ENCODE data around the gene PPP1CC. TPM values are rescaled to one million over a fixed set of nuclear protein-coding genes. Genes with fewer than 3 reads are reported as not detected.

PPP1CC gene
- total and polyA plus RNA-seq, 2 donors (not counting 3 experiments of a cell fraction or from before 2014, with no cell fraction given): 67.1 to 139 TPM

DNA sequence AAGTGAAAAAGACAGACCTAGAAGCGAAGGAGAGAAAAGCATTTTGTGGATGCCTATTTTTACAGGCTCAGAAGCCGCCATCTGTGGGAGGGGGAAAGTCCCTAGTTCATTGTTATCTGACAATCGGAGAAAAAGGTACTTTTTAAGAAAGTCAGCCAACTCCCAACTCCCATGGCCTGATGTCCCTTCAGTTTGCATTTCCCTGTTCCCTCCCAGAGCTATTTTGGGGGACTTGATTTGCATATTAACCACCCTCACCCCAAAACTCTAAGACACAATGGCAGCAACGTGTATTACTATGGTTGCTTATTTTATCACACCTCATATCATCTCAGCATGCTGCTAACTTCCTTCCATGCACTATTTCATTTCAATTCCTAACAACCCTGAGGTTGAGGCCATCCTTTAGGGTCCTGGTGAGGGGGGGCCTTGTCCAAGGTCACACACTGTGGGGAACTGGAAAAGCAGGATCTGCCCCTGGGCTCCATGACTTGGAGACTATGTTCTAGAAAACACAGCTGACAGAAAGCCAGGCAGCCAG is 72.5 kb downstream of the PPP1CC start:
- Histone ChIP-seq H3K9me3 (replicated peaks; ENCODE audit: control insufficient read depth, insufficient read depth, low read length) (no peaks in the 10 kb centered on the region), H3K4me3 (replicated peaks in 1 of 3; ENCODE audit: insufficient read depth in 1 of 3, low read depth in 1 of 3, low read length in 3 of 3) (no peak overlapping the region), H3K4me1 (ENCODE audit: control insufficient read depth, extremely low read depth, insufficient read depth, low read length) (no peaks in the 10 kb centered on the region), H4K20me1 (replicated peaks; ENCODE audit: control insufficient read depth, extremely low read depth, insufficient read depth, low read length) (no peaks in the 10 kb centered on the region), H3K36me3 (ENCODE audit: control insufficient read depth in 2 of 2, extremely low read depth in 1 of 2, insufficient read depth in 2 of 2, low read length in 2 of 2) (no peaks in the 10 kb centered on the region), H3K9me1 (replicated peaks; ENCODE audit: control insufficient read depth, extremely low read depth, insufficient read depth, low read length) (no peaks in the 10 kb centered on the region), H3K9ac (replicated peaks; ENCODE audit: extremely low read depth, insufficient read depth, low read length) (no peak overlapping the region), H3K4me2 (ENCODE audit: insufficient read depth, low read length) (no peak overlapping the region), H2AFZ (ENCODE audit: low read depth, low read length) (no peak overlapping the region), H3K79me2 (ENCODE audit: control insufficient read depth, insufficient read depth, low read length) (no peaks in the 10 kb centered on the region), H3K27me3 (ENCODE audit: control insufficient read depth in 2 of 2, insufficient read depth in 2 of 2, low read length in 2 of 2) (no peaks in the 10 kb centered on the region), H3K27ac (ENCODE audit: insufficient read depth, low read depth, low read length) (no peak overlapping the region)
- ChIA-PET CTCF (no interaction called here), POLR2A (no interaction called here)
- intact Hi-C loops (cut with micrococcal nuclease): no loop called here
- no peak for TF ChIP-seq MYC (IDR thresholded peaks at IDR 0.05; ENCODE audit: low read depth, low read length)
- TF ChIP-seq GATA2 (IDR thresholded peaks at IDR 0.05; ENCODE audit: insufficient read depth, insufficient read length, low read depth, low read length): no peak
- TF ChIP-seq POLR2A (IDR thresholded peaks at IDR 0.05; ENCODE audit: low read depth, low read length): no peak
- TF ChIP-seq POLR2AphosphoS5 (IDR thresholded peaks at IDR 0.05; ENCODE audit: insufficient read depth, low read depth, low read length): no peak
- no peak for TF ChIP-seq FOS (IDR thresholded peaks at IDR 0.05; ENCODE audit: borderline replicate concordance, insufficient read depth, low read length)
- TF ChIP-seq CTCF (IDR thresholded peaks at IDR 0.05; ENCODE audit: extremely low read depth in 1 of 2, insufficient read depth in 1 of 2, low read depth in 1 of 2, low read length in 2 of 2): no peak
- TF ChIP-seq, protein P1, sequence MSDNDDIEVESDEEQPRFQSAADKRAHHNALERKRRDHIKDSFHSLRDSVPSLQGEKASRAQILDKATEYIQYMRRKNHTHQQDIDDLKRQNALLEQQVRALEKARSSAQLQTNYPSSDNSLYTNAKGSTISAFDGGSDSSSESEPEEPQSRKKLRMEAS (IDR thresholded peaks at IDR 0.05; ENCODE audit: insufficient read depth, insufficient read length): no peak
- FAIRE-seq: no peak
- dilution Hi-C loops (cut with MboI; ENCODE audit: extremely low pct_ligation_motif_present, low sequenced_read_pairs): no loop called here
- BruUV-seq (replicated peaks): no TSS peak
- DNase-seq (ENCODE audit: low read depth, low spot score): no peak

Other genes with a start within 250 kb of the PPP1CC start
- 147 and 155 TPM in 2 replicates for gene VPS29, start 240.8 kb downstream of the PPP1CC start, total RNA-seq
- 111 and 138 TPM in 2 replicates for gene VPS29, start 240.8 kb downstream of the PPP1CC start, polyA plus RNA-seq
- gene RAD9B, start 240.6 kb downstream of the PPP1CC start, total RNA-seq: 0.15 TPM in 1 of 2 replicates, not detected in the other
- gene RAD9B, start 240.6 kb downstream of the PPP1CC start, polyA plus RNA-seq: 0.08 and 0.11 TPM in 2 replicates
- 15.2 and 17.0 TPM in 2 replicates for gene PPTC7, start 159.6 kb downstream of the PPP1CC start, total RNA-seq
- gene PPTC7, start 159.6 kb downstream of the PPP1CC start, polyA plus RNA-seq: 6.8 and 8.4 TPM in 2 replicates
- gene TCTN1, start 128.8 kb downstream of the PPP1CC start, total RNA-seq: 20.1 and 21.1 TPM in 2 replicates
- gene TCTN1, start 128.8 kb downstream of the PPP1CC start, polyA plus RNA-seq: 23.3 and 31.4 TPM in 2 replicates
- 3.7 and 4.8 TPM in 2 replicates for gene HVCN1, start 53.8 kb downstream of the PPP1CC start, total RNA-seq
- gene HVCN1, start 53.8 kb downstream of the PPP1CC start, polyA plus RNA-seq: 6.3 and 8.4 TPM in 2 replicates
- not detected in 2 replicates for gene CCDC63, start 104.1 kb upstream of the PPP1CC start, total RNA-seq
- gene CCDC63, start 104.1 kb upstream of the PPP1CC start, polyA plus RNA-seq: not detected in 2 replicates
- 0.93 TPM in 1 of 2 replicates, not detected in the other for gene MYL2, start 177.7 kb upstream of the PPP1CC start, total RNA-seq
- not detected in 2 replicates for gene MYL2, start 177.7 kb upstream of the PPP1CC start, polyA plus RNA-seq

All from endothelial cell of umbilical vein (primary cell).